PC-9 (cell line): Measurements from ENCODE around the gene CNTN6.

Source experiments
- EZH2 ChIP-seq: fragments of 200-600 bp; sonication (generic); IDR thresholded peaks from 2 replicates; pipeline ENCODE4 v1.8.0; 2017; ENCODE audit warnings: antibody characterized with exemption, low read depth
- TF ChIP-seq, protein P1 (sequence below): fragments of 200-600 bp; sonication (generic); conservative IDR thresholded peaks from 2 replicates; pipeline ENCODE4 v1.6.1; 2017; ENCODE audit warnings: mixed run types, antibody characterized with exemption, mild to moderate bottlenecking, moderate library complexity

DNA sequence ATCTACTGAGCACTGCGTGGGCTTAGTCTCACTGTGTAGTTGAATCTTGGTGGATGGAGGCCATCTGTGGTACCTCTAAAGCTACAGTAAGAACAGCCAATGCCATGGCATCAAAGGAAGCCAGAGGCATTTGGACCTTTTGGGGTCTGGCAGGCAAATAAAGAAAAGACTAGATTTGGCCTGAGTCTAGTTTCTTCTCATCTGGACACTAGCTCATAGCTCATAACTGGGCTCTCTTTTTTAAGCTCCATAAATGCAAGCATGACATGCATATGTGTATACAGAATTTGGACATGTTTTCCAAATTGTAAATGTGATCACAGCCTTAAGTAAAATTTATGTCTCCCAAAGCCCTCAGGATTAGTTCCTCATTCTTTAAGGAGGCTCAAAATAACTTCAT, 107.5 kb downstream of the CNTN6 start:
- TF ChIP-seq, protein P1, sequence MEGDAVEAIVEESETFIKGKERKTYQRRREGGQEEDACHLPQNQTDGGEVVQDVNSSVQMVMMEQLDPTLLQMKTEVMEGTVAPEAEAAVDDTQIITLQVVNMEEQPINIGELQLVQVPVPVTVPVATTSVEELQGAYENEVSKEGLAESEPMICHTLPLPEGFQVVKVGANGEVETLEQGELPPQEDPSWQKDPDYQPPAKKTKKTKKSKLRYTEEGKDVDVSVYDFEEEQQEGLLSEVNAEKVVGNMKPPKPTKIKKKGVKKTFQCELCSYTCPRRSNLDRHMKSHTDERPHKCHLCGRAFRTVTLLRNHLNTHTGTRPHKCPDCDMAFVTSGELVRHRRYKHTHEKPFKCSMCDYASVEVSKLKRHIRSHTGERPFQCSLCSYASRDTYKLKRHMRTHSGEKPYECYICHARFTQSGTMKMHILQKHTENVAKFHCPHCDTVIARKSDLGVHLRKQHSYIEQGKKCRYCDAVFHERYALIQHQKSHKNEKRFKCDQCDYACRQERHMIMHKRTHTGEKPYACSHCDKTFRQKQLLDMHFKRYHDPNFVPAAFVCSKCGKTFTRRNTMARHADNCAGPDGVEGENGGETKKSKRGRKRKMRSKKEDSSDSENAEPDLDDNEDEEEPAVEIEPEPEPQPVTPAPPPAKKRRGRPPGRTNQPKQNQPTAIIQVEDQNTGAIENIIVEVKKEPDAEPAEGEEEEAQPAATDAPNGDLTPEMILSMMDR = no peak
- no peak for TF ChIP-seq EZH2
